ENCODE measurements around the gene SCARB1. TPM values are rescaled to one million over a fixed set of nuclear protein-coding genes. Genes with fewer than 3 reads are reported as not detected.
"Not testable (repeated sequence)": the region's sequence is repeated elsewhere in the genome, so short reads cannot be mapped to it uniquely, and the experiment has no call there.

The SCARB1 gene
- total and polyA plus RNA-seq, 9 of the 15 experiments (the other 6 are each of a cell fraction or from before 2014, with no cell fraction given): 0.56 to 157 (median 52.8) TPM

GRCh38 chr12:124888260-124888659, 24.6 kb upstream of the SCARB1 start:
- intact Hi-C loops (cut with micrococcal nuclease): no loop called here
- POLR2A ChIA-PET: interaction anchor here (1.4 to 2.6 kb wide), 6 partner anchors 11 to 32 kb away, joined by 5 to 22 read pairs (median 6); no protein-coding TSS in a partner anchor
- no peak for FAIRE-seq

GRCh38 chr12:124887766-124888165, 24.1 kb upstream of the SCARB1 start:
- H3K27me3 ChIP-seq (ENCODE audit: control insufficient read depth in 2 of 2, insufficient read depth in 2 of 2, low read length in 2 of 2); ATAC-seq; H3K36me3 ChIP-seq (ENCODE audit: control insufficient read depth, insufficient read depth, low read length); intact Hi-C loops (cut with micrococcal nuclease); H3K4me2 ChIP-seq (ENCODE audit: insufficient read depth, low read length); H2AFZ ChIP-seq (ENCODE audit: low read depth, low read length); H3K79me2 ChIP-seq (ENCODE audit: control insufficient read depth, insufficient read depth, low read length); FAIRE-seq; H3K9me1 ChIP-seq (ENCODE audit: control insufficient read depth, insufficient read depth, low read length); H4K20me1 ChIP-seq (replicated peaks; ENCODE audit: control insufficient read depth, insufficient read depth, low read length); in situ Hi-C loops (cut with MboI); H3K9me3 ChIP-seq (replicated peaks; ENCODE audit: control insufficient read depth, insufficient read depth, low read depth, low read length); H3K9ac ChIP-seq (ENCODE audit: insufficient read depth in 1 of 2, low read depth in 2 of 2, low read length in 2 of 2); DNase-seq (ENCODE audit: extremely low read depth in 1 of 4, low spot score in 3 of 4); CTCF ChIA-PET (ENCODE audit: low intra/inter-chr PET ratio); BruUV-seq (replicated peaks); H3K4me3 ChIP-seq: not testable (repeated sequence)
- Histone ChIP-seq H3K4me1 (replicated peaks in 1 of 2; ENCODE audit: control insufficient read depth in 2 of 2, insufficient read depth in 2 of 2, low read length in 2 of 2) (peaks cover 36 to 50% of the 10 kb centered on the region in 2 experiments), H3K27ac (ENCODE audit: extremely low read depth, low read depth, low read length) (0 out of 3 replicates have a peak overlapping the region, but pooled peaks have one; percentile 25)
- POLR2A ChIA-PET: interaction anchor here (1.1 to 2.6 kb wide), 8 partner anchors 9 to 32 kb away, joined by 4 to 22 read pairs (median 6); partner anchors contain the start of gene UBC
- 96% methylated on average over 7 of the region's 9 CpGs for WGBS (ENCODE audit: insufficient coverage, low coverage, missing lambda C conversion rate)

More at GRCh38 chr12:124888260-124888659, 24.6 kb upstream of the SCARB1 start:
- H3K79me2 ChIP-seq (ENCODE audit: control insufficient read depth, insufficient read depth, low read length): no peaks in the 10 kb centered on the region
- H3K36me3 ChIP-seq (ENCODE audit: control insufficient read depth, insufficient read depth, low read length): no peaks in the 10 kb centered on the region
- no peak overlapping the region for H3K9ac ChIP-seq (ENCODE audit: insufficient read depth in 1 of 2, low read depth in 2 of 2, low read length in 2 of 2)
- no peak overlapping the region for H3K4me2 ChIP-seq (ENCODE audit: insufficient read depth, low read length)
- CTCF ChIA-PET (ENCODE audit: low intra/inter-chr PET ratio): no interaction called here
- no peak overlapping the region for H2AFZ ChIP-seq (ENCODE audit: low read depth, low read length)
- no peaks in the 10 kb centered on the region; the same call in 1 of the 2 replicates for H4K20me1 ChIP-seq (replicated peaks; ENCODE audit: control insufficient read depth, insufficient read depth, low read length)
- no peaks in the 10 kb centered on the region for H3K9me3 ChIP-seq (replicated peaks; ENCODE audit: control insufficient read depth, insufficient read depth, low read depth, low read length)
- H3K27ac ChIP-seq (ENCODE audit: extremely low read depth, low read depth, low read length): no peak overlapping the region
- ATAC-seq (no peak), DNase-seq (ENCODE audit: extremely low read depth in 1 of 4, low spot score in 3 of 4) (no peak)
- TF ChIP-seq NFIC (IDR thresholded peaks at IDR 0.05): peak; percentile 82
- no peak for TF ChIP-seq MCM3 (IDR thresholded peaks at IDR 0.05)
- TF ChIP-seq HOXB6 (CRISPR knock-in tag; IDR thresholded peaks at IDR 0.05; ENCODE audit: borderline replicate concordance): no peak
- TF ChIP-seq HMGN3 (IDR thresholded peaks at IDR 0.05; ENCODE audit: borderline replicate concordance, extremely low read depth, insufficient read length, low read depth, low read length): no peak
- no peak for TF ChIP-seq SFPQ (IDR thresholded peaks at IDR 0.05; ENCODE audit: low read depth, low read length)
- no peak overlapping the region for H3K4me3 ChIP-seq
- in situ Hi-C loops (cut with MboI): no loop called here
- peaks cover 35 to 47% of the 10 kb centered on the region in 2 experiments for H3K4me1 ChIP-seq (replicated peaks in 1 of 2; ENCODE audit: control insufficient read depth in 2 of 2, insufficient read depth in 2 of 2, low read length in 2 of 2)
- no peaks in the 10 kb centered on the region for H3K9me1 ChIP-seq (ENCODE audit: control insufficient read depth, insufficient read depth, low read length)
- no TSS peak for BruUV-seq (replicated peaks)
- WGBS (ENCODE audit: insufficient coverage, low coverage, missing lambda C conversion rate): 72% methylated on average over 2 of the region's 2 CpGs
- no peaks in the 10 kb centered on the region for H3K27me3 ChIP-seq (ENCODE audit: control insufficient read depth in 2 of 2, insufficient read depth in 2 of 2, low read length in 2 of 2)
